HG03060 (cell line): Measurements from ENCODE around the gene RXRB.

Experiments
- ATAC-seq: cut with Tn5 transposase; IDR thresholded peaks from one replicate; pipeline ENCODE4 v1.9.1; 2021; ENCODE audit warnings: low read depth, moderate number of reproducible peaks; ENCODE audit not compliant: unreplicated experiment

Gene RXRB

DNA sequence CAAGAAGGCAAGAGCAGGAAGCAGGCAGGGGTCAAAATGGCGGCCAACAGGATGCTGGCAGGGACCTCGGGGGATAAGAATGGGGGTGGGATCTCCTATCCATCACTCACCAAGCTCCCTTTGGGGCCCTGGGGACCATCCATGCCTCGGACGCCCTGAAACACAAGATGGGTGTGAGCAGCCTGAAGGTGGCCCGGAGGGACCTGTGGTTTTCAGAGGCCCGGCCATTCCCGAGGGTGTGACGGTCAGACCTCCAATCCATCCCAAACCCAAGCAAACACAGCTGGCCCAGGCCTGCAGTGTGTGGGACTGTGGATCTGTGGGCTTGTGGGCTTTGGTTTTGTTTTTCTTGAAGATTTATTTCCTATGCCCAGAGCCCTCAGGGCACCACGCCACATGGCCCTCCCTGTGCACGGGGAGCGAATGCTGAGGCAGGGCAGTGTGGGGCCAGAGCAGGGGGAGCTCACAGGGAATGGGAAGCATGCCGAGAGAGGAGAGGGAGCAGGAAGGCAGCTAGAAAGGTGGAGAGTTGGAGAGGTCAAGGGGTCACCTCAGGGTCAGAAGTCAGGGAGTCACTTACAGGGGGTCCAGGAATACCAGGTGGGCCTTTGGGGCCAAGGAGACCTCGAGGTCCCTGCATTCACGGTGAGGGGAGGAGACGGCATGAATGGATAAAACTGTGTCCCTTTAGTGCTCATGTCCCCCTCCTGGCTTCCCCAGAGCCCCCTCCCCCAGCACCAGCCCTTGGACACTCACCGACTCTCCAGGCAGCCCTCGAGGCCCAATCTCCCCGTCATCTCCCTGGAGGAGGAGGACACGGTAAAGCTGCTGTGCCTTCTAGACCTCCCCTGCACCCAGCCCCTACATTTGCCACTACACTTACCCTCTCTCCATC is 22.7 kb downstream of the RXRB start:
- ATAC-seq = no peak

GRCh38 chr6:33176906-33177305 is 23.6 kb downstream of the RXRB start:
- no peak for ATAC-seq

DNA sequence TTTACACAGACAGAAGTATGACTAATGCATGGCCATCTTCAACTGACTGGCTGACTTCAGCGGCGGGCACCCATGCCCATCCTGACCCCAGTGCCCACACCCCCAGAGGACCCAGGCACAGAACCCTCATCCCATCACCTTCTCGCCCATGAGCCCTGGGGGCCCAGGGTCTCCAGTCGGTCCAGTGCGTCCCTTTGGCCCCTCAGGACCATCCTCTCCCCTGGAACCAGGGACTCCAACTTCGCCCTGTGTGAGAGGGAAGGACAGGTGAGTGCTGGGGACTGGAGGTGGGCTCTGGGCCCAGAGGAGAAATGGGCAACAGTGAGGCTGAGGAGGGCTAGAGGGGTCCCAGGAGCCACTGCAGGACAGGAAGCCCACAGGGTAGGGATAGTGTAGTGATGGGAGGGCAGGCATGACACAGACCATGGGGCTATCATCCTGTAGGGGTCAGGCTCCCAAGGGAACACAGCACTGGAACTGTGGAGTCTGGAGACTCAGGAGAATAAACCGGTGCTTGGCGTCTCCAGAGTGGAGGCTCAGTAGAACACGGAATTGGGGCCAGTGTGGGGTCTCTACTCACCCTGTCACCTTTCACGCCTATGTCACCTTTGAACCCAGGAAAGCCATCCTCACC is 24.9 kb downstream of the RXRB start:
- ATAC-seq = no peak

DNA sequence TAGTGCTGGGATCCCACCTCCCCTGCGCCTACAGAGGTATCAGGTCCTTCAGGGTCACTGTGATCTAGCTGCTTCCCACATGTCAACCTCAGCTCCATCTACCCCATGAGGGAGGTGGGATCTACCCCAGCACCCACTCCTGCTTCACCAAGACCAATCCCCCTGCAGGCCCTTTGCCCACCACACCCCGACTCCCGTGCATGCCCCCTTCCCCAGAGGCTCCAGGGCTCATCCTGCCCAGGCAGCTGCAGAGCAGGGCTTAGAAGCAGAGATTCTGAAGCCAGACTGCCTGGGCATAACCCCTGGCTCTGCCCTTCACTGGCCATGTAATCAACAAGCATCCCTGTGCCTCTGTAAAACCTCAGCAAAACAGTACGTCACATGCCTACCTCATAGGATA is 25.7 kb downstream of the RXRB start:
- ATAC-seq = no peak

DNA sequence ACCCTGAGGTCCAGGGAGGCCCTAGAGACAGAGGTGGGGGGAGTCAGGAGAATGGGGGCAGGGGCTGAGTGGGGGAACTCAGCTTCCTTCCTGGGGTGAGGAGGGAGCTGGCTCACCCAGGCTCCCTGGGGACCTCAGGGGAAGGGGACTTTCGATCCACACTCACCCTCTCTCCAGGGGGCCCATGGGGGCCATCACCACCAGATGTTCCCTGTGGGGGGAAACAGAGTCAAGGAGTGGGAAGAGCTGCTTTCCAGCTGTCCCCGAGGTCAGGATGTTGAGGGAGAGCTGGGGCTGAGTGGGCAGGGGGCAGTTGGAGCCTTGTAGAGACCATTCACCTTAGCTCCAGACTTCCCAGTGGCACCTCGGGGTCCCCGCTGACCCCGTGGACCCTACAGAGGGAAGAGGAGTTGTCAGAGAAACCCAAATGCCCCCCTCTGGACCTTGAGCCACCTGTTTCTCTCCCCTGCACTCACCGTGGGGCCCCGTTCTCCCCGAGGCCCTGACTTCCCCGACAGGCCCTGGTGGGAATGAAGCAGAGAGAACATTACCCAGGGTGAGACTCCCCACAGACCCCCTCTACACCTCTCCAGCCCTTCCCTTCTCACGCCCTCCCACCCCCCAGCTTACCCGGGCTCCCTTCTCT is 26.8 kb downstream of the RXRB start:
- ATAC-seq = no peak

- ATAC-seq = no peak
These were observed 27.6 kb downstream of the RXRB start for GRCh38 chr6:33172688-33173534.

DNA sequence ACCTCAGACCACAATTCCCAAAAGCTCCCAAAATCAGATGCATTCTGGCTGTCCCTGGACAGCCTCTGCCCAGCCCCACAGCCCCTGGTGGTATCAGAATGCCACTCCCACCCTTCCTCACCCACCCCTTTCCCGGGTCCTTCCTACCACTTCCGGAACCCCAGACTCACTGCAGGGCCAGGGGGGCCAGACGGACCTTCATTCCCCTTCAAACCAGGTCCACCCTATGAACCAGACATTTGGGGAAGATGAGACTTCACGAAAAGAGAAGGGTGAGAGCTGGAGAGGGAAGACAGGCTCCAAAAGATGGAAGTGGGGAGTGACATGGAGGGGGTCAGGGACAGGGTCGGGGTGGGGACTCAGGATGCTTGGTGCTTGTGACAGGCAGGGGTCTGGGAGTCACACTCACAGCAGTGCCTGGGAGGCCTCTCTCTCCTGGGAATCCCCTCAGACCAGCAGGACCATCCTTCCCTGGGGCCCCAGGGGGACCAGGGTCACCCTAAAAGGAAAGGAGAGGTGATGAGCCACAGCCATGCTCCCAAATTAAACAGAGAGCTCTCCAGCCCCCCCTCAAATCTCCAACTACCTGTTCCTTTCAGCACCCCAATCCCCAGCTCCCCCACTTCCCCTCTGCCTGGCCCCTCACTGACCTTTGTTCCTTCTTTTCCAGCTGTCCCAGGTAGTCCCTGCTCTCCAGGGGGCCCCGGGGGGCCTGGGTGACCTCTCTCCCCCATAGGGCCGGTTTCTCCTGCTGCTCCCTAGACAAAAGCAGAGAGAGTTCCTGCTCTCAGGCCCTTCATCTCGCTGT is 28.4 kb downstream of the RXRB start:
- ATAC-seq = no peak

- ATAC-seq = no peak
These were observed 29.2 kb downstream of the RXRB start for GRCh38 chr6:33171016-33171879.

DNA sequence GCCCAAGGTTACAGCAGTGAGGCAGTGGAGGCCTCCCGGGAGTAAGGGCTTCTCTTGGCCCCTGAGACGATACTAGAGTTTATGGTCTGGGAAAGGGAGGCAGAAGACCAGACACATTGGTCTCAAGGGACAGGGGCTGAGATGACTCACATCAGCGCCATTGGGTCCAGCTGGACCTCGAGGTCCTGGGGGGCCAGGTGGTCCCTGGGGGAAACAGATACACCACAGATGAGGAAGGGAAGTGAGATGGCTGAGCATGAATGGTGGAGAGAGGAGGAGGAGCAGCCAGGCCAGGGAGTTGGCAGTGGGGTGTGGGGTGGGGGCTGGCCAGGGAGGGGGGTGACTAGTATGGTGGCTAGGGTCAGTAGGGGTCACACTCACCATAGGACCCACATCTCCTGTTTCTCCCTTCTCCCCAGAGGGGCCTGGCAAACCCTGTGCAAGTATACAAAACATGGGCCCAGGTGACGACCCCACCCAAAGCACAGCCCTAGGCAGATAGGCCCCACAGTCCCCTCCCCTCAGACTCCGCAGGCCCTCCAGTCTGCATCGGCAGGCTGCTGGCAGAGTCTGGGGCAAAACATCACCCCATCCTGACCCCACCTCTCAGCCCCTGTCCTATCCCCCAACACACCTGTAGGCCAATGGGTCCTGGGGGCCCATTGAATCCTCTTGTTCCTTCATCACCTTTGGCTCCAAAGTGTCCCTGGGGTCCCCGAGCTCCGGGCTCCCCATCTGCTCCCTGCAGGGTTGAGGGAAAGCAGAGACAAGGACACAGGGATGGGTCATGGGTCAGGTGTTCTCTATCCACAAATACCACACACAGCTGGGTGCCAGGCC is 30.1 kb downstream of the RXRB start:
- no peak for ATAC-seq

GRCh38 chr6:33169291-33170175 is 30.9 kb downstream of the RXRB start:
- no peak for ATAC-seq

DNA sequence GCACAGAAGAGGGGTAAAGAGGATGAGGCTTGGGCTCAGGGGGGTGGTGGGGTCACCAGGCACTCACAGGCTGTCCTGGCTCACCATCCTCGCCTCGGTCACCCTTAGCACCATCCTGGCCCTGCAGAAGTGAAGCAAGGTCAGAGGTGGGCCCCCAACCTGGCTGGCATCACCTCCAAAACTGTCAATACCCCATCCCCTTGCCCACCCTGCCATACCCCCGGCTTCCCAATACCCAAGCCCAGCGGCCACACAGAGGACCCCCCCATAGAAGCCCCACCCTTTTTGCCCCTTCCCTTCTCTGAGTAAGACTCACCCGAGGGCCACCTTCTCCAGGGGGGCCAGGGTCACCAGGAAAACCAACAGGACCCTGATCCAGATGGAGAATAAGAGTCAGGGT is 31.8 kb downstream of the RXRB start:
- ATAC-seq = no peak

DNA sequence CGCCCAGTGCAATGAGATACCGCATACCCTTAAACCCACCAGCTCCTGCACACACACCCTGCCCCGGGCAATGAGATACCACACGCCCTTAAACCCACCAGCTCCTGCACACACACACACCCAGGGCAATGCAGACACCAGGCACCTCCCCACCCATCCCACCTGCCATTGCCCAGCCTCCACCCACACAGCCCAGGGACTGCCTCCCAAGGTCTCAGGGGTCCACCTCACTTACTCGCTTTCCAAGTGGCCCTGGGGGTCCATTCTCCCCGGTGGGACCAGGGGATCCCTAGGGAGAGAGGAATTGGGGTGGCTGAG is 32.2 kb downstream of the RXRB start:
- ATAC-seq = no peak

GRCh38 chr6:33167374-33168283 is 32.8 kb downstream of the RXRB start:
- no peak for ATAC-seq

- no peak for ATAC-seq
These were observed 33.7 kb downstream of the RXRB start for GRCh38 chr6:33166811-33167210.

GRCh38 chr6:33166363-33166762 is 34.1 kb downstream of the RXRB start:
- no peak for ATAC-seq

DNA sequence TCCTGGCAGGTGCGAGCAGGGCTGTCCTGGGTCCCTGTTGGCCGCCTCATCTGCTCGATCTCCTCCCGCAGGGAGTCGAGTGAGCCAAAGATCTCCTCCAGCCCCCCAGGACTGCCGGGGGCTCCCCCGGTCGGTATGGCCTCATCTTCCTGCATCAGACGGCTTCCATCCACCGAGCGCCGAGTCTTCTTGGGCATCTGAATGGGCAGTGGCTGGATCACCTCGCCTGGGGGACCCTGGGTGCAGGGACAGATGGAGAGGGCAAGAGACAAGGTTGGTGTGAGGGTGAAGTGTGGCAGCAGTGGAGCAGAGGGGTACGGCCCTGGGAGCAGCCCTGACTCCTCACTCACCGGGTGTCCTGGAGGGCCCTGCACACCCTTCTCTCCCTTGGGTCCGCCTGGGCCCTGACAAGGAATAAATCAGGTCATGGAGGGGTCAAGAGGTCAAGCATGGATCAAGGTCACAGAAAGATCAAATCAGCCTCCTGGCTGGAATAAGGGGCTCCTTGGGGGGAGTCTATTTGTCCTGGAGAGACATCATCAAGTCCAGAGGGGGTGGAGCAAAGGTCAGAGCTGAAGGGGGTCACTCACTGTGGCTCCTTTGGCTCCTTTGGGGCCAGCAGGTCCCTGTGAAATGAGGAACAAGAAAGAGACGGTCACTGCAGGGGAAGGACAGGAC is 34.7 kb downstream of the RXRB start:
- ATAC-seq = no peak
